Bronchial epithelial cell (primary cell): ENCODE results near the gene SPATA31D3. TPM values are rescaled to one million over a fixed set of nuclear protein-coding genes. Genes with fewer than 3 reads are reported as not detected.
"Not testable (repeated sequence)": the region's sequence is repeated elsewhere in the genome, so short reads cannot be mapped to it uniquely, and the experiment has no call there.

Source experiments
- DNase-seq: peaks from one replicate; pipeline ENCODE4 v3.0.0-alpha.2; 2010; ENCODE audit warnings: low read depth
- FAIRE-seq: peaks from 2 replicates; lab custom pipeline; 2011; peaks lifted over from hg19 to GRCh38; lab: Jason Lieb, UNC
- H3K27me3 ChIP-seq: 2 replicates; pipeline ENCODE4 v1.5.1; 2011; ENCODE audit warnings: low read length; ENCODE audit not compliant: control insufficient read depth, insufficient read depth
- H3K36me3 ChIP-seq: 2 replicates; pipeline ENCODE4 v1.5.1; 2011; ENCODE audit warnings: low read length; ENCODE audit not compliant: control insufficient read depth, insufficient read depth
- H3K4me3 ChIP-seq: 2 replicates; pipeline ENCODE4 v1.5.1; 2011; ENCODE audit warnings: mild to moderate bottlenecking, low read depth, low read length, control low read depth
- CTCF ChIP-seq: IDR thresholded peaks from 2 replicates; pipeline ENCODE4 v1.5.1; 2011; ENCODE audit warnings: mild to moderate bottlenecking, moderate library complexity, low read length, control low read depth, inconsistent platforms; ENCODE audit not compliant: insufficient read depth, severe bottlenecking
- total RNA-seq: library from RNA; depleted of rRNA; stranded (reverse); fragments of >200 nt; gene quantifications from 2 replicates; pipeline ENCODE4 v1.2.1, GENCODE V29; 2014

Gene SPATA31D3
- total RNA-seq: not detected in 2 replicates

GRCh38 chr9:81943393-81943792, at the start of gene SPATA31D3:
SPATA31D3 (plus strand) TSS chr9:81943500; CDS start chr9:81943586, 86 bp downstream.
- H3K4me3 ChIP-seq, DNase-seq, H3K36me3 ChIP-seq, H3K27me3 ChIP-seq, FAIRE-seq: not testable (repeated sequence)

GRCh38 chr9:81893929-81894328, 49.4 kb upstream of the SPATA31D3 start:
- Histone ChIP-seq H3K4me3 (no peak overlapping the region), H3K36me3 (no peaks in the 10 kb centered on the region), H3K27me3 (no peaks in the 10 kb centered on the region)
- no peak for TF ChIP-seq CTCF
- FAIRE-seq (no peak), DNase-seq (no peak)

GRCh38 chr9:81894891-81895290, 48.4 kb upstream of the SPATA31D3 start:
- H3K36me3 ChIP-seq: no peaks in the 10 kb centered on the region
- H3K4me3 ChIP-seq: no peak overlapping the region
- DNase-seq (peak; percentile 35), FAIRE-seq (no peak)
- TF ChIP-seq CTCF: no peak
- no peaks in the 10 kb centered on the region for H3K27me3 ChIP-seq

GRCh38 chr9:81896070-81896469, 47.2 kb upstream of the SPATA31D3 start:
- no peak for FAIRE-seq
- no peak for TF ChIP-seq CTCF

GRCh38 chr9:81898851-81899250, 44.4 kb upstream of the SPATA31D3 start:
- TF ChIP-seq CTCF: no peak
- no peaks in the 10 kb centered on the region for H3K27me3 ChIP-seq
- FAIRE-seq (no peak), DNase-seq (no peak)
- H3K36me3 ChIP-seq: no peaks in the 10 kb centered on the region
- no peak overlapping the region for H3K4me3 ChIP-seq

More at GRCh38 chr9:81896070-81896469, 47.2 kb upstream of the SPATA31D3 start:
- no peak for DNase-seq
- H3K36me3 ChIP-seq: no peaks in the 10 kb centered on the region
- no peak overlapping the region for H3K4me3 ChIP-seq
- H3K27me3 ChIP-seq: no peaks in the 10 kb centered on the region

- no peaks in the 10 kb centered on the region for H3K27me3 ChIP-seq
- H3K36me3 ChIP-seq: no peaks in the 10 kb centered on the region
- H3K4me3 ChIP-seq: no peak overlapping the region
- DNase-seq (no peak), FAIRE-seq (no peak)
- TF ChIP-seq CTCF: no peak
Observed at GRCh38 chr9:81902196-81902595, 41.1 kb upstream of the SPATA31D3 start.
